ENCODE results near the gene FAM124A. TPM values are rescaled to one million over a fixed set of nuclear protein-coding genes. Genes with fewer than 3 reads are reported as not detected.
A peak's percentile ranks its signal among the peaks of the same experiment; 100 is the strongest.

Gene FAM124A
- total and polyA plus RNA-seq, 2 of the 8 experiments (the other 6 are each of a cell fraction or from before 2014, with no cell fraction given) = 40.7 to 49.9 TPM

GRCh38 chr13:51328488-51328887 is 106.3 kb downstream of the FAM124A start:
- no peaks in the 10 kb centered on the region for H3K36me3 ChIP-seq (ENCODE audit: control insufficient read depth in 2 of 4, insufficient read depth in 4 of 4, low read length in 3 of 4)
- H4K91ac ChIP-seq (replicated peaks; ENCODE audit: insufficient read length, low read length) = no peak overlapping the region
- no peaks in the 10 kb centered on the region for H3K79me1 ChIP-seq (ENCODE audit: low read depth, low read length)
- FAIRE-seq = peak; percentile 95
- no peaks in the 10 kb centered on the region for H4K20me1 ChIP-seq (replicated peaks in 1 of 2; ENCODE audit: control insufficient read depth in 1 of 2, insufficient read depth in 2 of 2, low read length in 2 of 2)
- no peak overlapping the region for H2AFZ ChIP-seq (ENCODE audit: low read length)
- no peak overlapping the region for H3K27ac ChIP-seq (ENCODE audit: low read depth, low read length)
- no peak overlapping the region for H2BK20ac ChIP-seq (ENCODE audit: low read length)
- H3K27me3 ChIP-seq (replicated peaks in 1 of 4; ENCODE audit: control insufficient read depth in 3 of 4, extremely low read depth in 1 of 4, insufficient read depth in 3 of 4, low read length in 3 of 4) = no peaks in the 10 kb centered on the region; a peak in 1 of 7 replicates
- peaks cover 4 to 16% (median 15%) of the 10 kb centered on the region in 4 experiments; a peak in 6 of 7 replicates for H3K4me1 ChIP-seq (replicated peaks in 1 of 4; ENCODE audit: control insufficient read depth in 3 of 4, insufficient read depth in 4 of 4, low read length in 3 of 4)
- no peak overlapping the region for H3K23ac ChIP-seq (ENCODE audit: insufficient read length)
- no peak overlapping the region for H2BK12ac ChIP-seq (ENCODE audit: low read depth, low read length)
- peak; percentile 76 to 77 for DNase-seq (ENCODE audit: low read depth in 1 of 2, low spot score in 2 of 2)
- H3K18ac ChIP-seq (ENCODE audit: extremely low read depth, low read length) = no peak overlapping the region; the same call in 1 of the 2 replicates
- no peak overlapping the region for H3K4me2 ChIP-seq (ENCODE audit: insufficient read depth in 1 of 2, low read depth in 2 of 2, low read length in 2 of 2)
- H3K56ac ChIP-seq (replicated peaks; ENCODE audit: insufficient read length, low read depth, low read length) = no peak overlapping the region
- no peak overlapping the region for H2BK5ac ChIP-seq (ENCODE audit: low read depth, low read length)
- H3K23me2 ChIP-seq (ENCODE audit: low read depth, low read length) = no peaks in the 10 kb centered on the region; the same call in 1 of the 2 replicates
- H3K79me2 ChIP-seq (ENCODE audit: control insufficient read depth in 1 of 2, insufficient read depth in 2 of 2, low read length in 2 of 2) = no peaks in the 10 kb centered on the region
- H2BK15ac ChIP-seq (ENCODE audit: low read length) = no peak overlapping the region
- no peak overlapping the region for H3K4ac ChIP-seq (replicated peaks; ENCODE audit: insufficient read length, low read depth, low read length)
- H4K5ac ChIP-seq (ENCODE audit: insufficient read length, low read depth, low read length) = no peak overlapping the region
- no peak overlapping the region for H3K4me3 ChIP-seq (ENCODE audit: extremely low read depth in 1 of 4, insufficient read depth in 2 of 4, low read depth in 3 of 4, low read length in 4 of 4)
- WGBS, 2 experiments (ENCODE audit: extremely low coverage in 1 of 2, insufficient coverage in 1 of 2, insufficient read length in 1 of 2, insufficient replicate concordance in 2 of 2, low coverage in 1 of 2, low lambda C conversion rate in 2 of 2, missing lambda C conversion rate in 1 of 2) = 41% methylated on average over 6 of the region's 6 CpGs; no CpG with 5 or more reads in 1 of the 2 experiments
- CTCF ChIA-PET (ENCODE audit: partially characterized antibody) = interaction anchor here (0.9 to 2.7 kb wide), 7 partner anchors 10 to 99 kb away, joined by 3 to 16 read pairs (median 3); no protein-coding TSS in a partner anchor
- H3K9ac ChIP-seq (replicated peaks in 1 of 4; ENCODE audit: extremely low read depth in 1 of 4, low read depth in 3 of 4, low read length in 3 of 4) = no peak overlapping the region
- H4K8ac ChIP-seq (ENCODE audit: extremely low read depth, insufficient read depth, low read length) = no peak overlapping the region
- no peak overlapping the region for H2BK120ac ChIP-seq (replicated peaks; ENCODE audit: low read depth, low read length)
- no peaks in the 10 kb centered on the region for H3K9me3 ChIP-seq (ENCODE audit: insufficient read depth in 2 of 2, low read depth in 1 of 2, low read length in 1 of 2)
- H2AK5ac ChIP-seq (ENCODE audit: low read depth, low read length) = no peak overlapping the region
- H3K14ac ChIP-seq (ENCODE audit: insufficient read length) = no peak overlapping the region
- POLR2A ChIA-PET (ENCODE audit: partially characterized antibody) = interaction anchor here (1.3 to 1.7 kb wide), 3 partner anchors 42 to 146 kb away, joined by 3 to 4 read pairs (median 3); no protein-coding TSS in a partner anchor
- TF ChIP-seq POLR2AphosphoS5 (IDR thresholded peaks at IDR 0.05; ENCODE audit: low read depth, low read length) (0 out of 2 replicates have a peak, but pooled peaks have one; percentile 19), SP4 (IDR thresholded peaks at IDR 0.05; ENCODE audit: low read length) (0 out of 2 replicates have a peak, but pooled peaks have one; percentile 36), TEAD4 (IDR thresholded peaks at IDR 0.05; ENCODE audit: low read depth, low read length) (peak; percentile 34; the same call in 1 of the 2 replicates), E2F6 (IDR thresholded peaks at IDR 0.05) (no peak), CREB1 (IDR thresholded peaks at IDR 0.05) (no peak), SIN3A (conservative IDR thresholded peaks at IDR 0.05 in 1 of 2, IDR thresholded peaks at IDR 0.05 in 1 of 2; ENCODE audit: low read depth in 1 of 2, low read length in 2 of 2) (no peak), KDM4A (IDR thresholded peaks at IDR 0.05; ENCODE audit: low read depth, low read length, severe bottlenecking) (no peak), MAX (IDR thresholded peaks at IDR 0.05) (0 out of 2 replicates have a peak, but pooled peaks have one; percentile 26), TCF12 (IDR thresholded peaks at IDR 0.05; ENCODE audit: low read depth, low read length) (no peak), SUZ12 (IDR thresholded peaks at IDR 0.05; ENCODE audit: low read length) (no peak), ASH2L (IDR thresholded peaks at IDR 0.05; ENCODE audit: low read length) (peak; percentile 37), RBBP5 (IDR thresholded peaks at IDR 0.05; ENCODE audit: borderline replicate concordance, low read depth, low read length) (no peak), SIX5 (IDR thresholded peaks at IDR 0.05; ENCODE audit: low read depth, low read length) (no peak)

All from H1 (cell line).